HG02840 (cell line): ENCODE data around the gene WNT1.

Source experiments
- ATAC-seq: cut with Tn5 transposase; IDR thresholded peaks from one replicate; pipeline ENCODE4 v1.9.1; 2021; ENCODE audit warnings: mild to moderate bottlenecking, moderate library complexity, moderate number of reproducible peaks; ENCODE audit not compliant: unreplicated experiment, low FRiP score

WNT1 gene

DNA sequence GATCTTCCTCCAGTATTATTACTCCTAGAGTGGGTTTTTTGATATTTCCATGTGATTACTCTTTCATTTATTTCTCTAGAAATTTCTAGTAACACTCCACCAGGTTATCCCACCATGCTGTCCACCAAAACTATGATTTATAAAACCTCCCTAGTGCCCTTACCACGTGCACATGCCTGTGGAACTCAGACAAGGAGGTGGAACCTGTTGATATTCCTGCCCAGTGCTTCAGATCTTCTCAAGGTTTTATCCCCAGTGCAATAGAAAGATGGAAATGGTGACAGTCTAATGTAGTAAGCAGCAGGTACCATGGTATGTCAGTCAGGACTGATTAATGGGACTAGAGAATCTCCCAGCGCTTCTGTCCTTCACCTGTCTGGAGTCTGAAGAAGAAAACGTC, 17.3 kb upstream of the WNT1 start:
- ATAC-seq, result no peak

DNA sequence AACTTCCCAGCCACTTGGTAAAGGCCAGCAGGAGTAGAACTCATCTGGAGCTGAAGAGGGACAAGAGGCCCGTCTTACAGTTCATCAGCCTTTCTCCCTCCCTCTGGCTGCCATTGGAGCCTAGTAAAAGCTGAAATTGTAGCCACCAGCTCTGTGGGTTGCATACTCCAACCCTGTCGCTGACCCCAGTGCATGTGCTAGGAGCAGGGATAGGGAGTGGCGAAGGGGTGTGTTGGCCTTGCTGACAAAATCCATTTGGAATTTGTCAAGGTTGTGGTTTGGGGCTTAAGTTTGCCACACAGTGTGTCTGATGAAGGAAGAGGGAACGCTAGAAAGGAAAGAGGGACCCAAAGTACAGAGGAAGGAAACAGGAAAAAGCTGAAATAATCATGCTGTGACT, 16.8 kb upstream of the WNT1 start:
- no peak for ATAC-seq

DNA sequence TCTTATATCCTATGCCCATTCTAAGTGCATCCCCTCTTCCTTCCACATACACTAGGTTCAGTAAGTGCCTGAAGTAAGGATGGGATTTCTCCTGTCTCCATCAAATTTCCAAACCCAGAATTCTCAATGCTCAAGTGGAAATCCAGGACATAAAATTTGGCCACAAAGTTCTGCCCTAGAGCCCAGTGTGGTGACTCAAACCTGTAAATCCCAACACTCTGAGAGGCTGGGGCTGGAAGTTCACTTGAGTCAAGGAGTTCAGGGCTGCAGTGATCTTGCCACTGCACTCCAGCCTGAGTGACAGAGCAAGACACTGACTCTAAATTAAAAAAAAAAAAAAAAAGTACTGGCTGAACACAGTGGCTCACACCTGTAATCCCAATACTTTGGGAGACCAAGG, 16.3 kb upstream of the WNT1 start:
- ATAC-seq, result no peak

DNA sequence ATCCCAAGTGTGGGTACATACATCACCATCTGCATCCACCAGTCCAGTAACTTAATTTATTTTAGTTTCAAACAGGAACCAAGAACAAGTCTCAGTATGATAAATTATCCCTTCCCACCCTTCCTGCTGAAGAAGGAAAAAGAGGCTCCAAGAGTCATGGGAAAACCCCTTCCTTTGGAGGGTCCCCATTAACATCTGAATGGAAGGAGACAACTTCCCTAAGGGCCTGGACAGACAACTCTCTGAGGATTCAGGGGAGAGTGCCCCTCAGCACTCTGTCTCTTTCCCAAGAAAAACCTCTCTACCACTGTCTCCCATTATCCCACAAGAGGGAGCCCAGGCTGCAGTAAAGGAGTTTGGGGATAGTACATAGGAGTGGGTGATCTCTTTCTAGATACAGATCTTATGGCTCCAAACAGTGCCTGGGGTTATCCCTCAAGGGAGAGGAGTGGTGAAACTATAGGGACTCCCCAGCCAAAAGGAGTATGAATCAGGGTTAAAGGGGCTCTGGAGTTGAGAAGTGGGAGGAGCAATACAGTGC, 12.8 kb upstream of the WNT1 start:
- no peak for ATAC-seq

- no peak for ATAC-seq
Observed at GRCh38 chr12:48966177-48966895, 11.8 kb upstream of the WNT1 start.

- no peak for ATAC-seq
Observed at GRCh38 chr12:48967991-48968390, 10.1 kb upstream of the WNT1 start.

DNA sequence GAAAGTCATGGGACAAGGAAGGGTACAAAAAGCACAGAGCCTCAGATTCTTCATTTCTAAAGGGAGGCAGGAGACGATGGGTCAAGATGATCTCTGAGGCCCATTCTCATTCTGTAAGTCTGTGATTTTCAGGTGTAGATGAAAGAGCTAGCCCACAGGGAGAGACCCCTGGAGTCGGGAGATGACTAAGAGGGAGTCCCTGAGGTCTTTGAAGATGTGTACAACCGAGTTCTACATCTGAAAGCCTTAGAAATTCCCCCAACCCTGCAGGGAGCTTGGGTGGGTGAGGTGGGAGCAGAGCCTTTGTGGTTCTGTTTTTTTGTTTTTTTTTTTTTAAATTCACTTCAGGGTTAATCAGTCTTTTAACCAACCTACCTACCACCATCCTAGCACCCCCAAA, 9.7 kb upstream of the WNT1 start:
- ATAC-seq, result no peak

DNA sequence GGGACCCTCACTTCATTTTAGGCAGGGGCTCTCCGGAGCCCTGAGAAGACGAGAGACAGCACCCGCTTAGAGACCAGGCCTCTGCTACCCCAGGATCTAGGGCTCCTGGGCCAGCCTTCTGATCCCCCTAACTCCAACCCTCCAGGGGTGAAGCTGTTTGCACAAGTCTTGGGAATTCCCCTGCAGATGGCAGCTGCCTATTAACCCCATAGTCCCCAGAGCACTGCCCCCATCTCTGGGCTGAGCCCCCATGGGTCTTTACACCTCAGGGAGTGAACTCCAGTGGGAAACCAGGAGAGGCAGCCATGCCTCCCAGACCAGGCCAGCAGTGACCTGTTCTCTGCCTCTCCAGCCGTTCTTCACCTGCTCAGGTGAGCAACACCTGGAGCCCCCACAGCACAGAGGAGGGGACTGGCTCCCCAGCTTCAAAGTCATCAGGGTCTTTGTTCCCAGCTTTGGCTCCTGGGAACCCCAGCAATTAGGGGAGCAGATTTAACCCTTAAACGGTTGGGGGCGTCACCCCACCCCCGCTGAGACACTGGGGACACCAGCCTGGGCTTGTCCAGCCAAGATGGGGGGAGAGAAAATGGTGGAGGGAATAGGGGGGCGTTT, 8.9 kb upstream of the WNT1 start:
- ATAC-seq, result no peak

DNA sequence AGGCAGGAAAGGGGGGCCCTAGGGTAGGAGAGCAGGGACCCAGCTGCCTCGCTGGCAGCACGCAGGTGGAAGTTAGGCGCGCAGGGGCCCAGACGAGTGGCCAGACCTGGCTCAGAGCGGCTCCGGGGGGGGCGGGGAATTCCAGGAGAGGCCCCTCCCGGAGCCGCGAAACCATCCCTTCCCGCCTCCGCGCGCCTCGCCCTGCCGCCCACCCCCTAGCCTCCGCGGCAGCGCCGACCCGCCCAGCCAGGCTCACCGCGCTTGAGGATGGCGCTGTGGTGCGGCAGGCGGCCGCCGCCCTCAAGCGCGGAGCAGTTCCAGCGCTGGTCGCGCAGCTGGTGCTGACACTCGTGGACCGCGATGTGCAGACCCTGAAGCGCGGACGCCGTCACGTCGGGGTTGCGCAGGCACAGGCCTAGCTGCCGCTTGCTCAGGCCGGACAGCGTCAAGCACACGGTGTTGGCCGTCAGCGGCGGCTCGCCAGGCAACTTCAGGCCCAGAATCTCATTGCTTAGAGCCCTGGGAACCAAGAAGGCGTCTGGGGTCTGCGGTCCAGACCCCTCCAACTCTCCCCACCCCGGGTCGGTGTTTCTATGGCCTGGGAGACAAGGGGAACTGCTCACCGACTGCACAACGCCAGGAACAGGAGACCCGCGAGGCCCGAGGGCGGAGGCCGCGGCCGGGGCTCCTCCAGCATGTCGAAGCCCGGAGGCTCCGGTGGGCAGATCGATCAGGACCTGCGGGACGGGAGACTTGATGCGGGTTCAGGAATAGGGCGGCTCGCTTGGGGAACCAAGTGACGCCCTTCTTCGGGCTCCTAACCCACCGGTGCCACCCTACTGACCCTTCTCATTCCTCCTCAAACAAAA, 8.1 kb upstream of the WNT1 start:
- no peak for ATAC-seq

GRCh38 chr12:48970702-48971334, 7.3 kb upstream of the WNT1 start:
- no peak for ATAC-seq

GRCh38 chr12:48972213-48972951, 5.7 kb upstream of the WNT1 start:
- no peak for ATAC-seq

- ATAC-seq, result no peak
Observed at GRCh38 chr12:48972952-48973483, 5.1 kb upstream of the WNT1 start.

DNA sequence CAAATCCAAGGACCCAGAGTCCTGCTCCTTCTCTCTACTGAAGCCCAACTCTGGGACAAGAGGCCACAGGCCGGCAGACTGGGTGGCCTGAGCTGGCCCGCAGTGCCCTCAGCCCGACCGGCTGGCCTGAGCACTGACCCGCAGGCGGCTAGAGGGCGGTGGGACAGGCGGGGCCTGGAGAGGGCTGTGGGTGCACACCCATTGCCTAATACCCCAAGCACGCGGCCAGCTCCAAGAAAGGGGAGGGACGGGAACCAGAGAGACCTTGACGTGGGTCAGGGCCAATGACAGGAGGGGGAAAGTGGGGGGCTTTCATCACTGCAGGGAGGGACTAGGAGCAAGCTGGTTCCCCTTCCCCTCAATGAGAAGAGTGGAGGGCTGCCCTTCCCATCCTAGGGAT, 4.6 kb upstream of the WNT1 start:
- no peak for ATAC-seq

DNA sequence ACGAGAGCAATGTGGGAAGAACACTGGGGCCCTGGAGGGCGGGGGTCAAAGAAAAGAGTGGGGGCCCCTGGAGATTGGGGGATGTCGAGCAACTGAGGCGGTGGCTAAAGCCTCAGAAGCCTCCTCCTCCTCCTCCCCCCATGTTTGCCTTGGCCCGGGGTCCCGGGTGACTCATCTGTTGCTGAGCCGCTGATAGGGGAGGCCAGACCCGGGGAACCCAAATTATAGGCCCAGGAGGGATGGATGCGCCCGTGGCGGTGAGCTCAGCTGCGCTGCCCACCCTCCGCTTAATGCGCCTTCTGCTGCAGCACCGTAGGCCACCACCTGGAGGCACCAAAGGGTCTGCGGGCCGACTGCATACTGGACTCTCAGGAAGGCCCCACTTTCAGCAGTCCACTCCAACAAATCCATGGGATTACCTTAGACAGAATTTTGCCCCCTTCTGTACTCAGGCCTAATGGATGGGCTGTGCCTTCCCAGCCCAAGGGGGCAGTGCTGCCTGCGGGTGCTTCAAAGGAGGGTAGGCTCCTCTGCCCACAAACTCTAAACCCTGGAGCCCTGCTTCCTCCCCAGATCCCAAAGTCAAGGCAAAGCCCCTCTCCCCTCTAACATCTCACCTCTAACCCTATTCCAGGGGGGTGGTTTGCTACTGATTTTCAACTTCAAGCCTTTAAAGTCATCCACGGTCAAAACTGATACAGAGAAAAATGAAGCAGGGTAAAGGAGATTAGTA, 4.0 kb upstream of the WNT1 start:
- ATAC-seq, result no peak

- no peak for ATAC-seq
Observed at GRCh38 chr12:48977290-48978281, 536 bp upstream of the WNT1 start.

GRCh38 chr12:48978741-48979601, 849 bp downstream of the WNT1 start:
- ATAC-seq, result no peak
